Liver (tissue), 9 donors: ENCODE results near the gene GARNL3. TPM values are rescaled to one million over a fixed set of nuclear protein-coding genes. Genes with fewer than 3 reads are reported as not detected.

Source experiments
- DNase-seq: peaks from one replicate; pipeline ENCODE4 v3.0.0-alpha.2; 2017; ENCODE audit warnings: low spot score
- H3K27ac ChIP-seq, 2 donors: one replicate each; pipeline ENCODE4 v1.7.0; 2013; ENCODE audit warnings: inconsistent platforms in 2 of 2, low read length in 2 of 2, control low read depth in 1 of 2, low read depth in 1 of 2, mild to moderate bottlenecking in 1 of 2
- H3K27me3 ChIP-seq, 4 donors: one replicate each; pipeline versions ENCODE4 v1.6.1 to v1.7.0; 2013; ENCODE audit warnings: low read length in 3 of 4, inconsistent platforms in 1 of 4, mild to moderate bottlenecking in 1 of 4, moderate library complexity in 1 of 4; ENCODE audit not compliant: control insufficient read depth in 4 of 4, insufficient read depth in 4 of 4
- H3K36me3 ChIP-seq, 4 donors: one replicate each; pipeline versions ENCODE4 v1.6.1 to v1.7.0; 2013; ENCODE audit warnings: low read length in 3 of 4, mild to moderate bottlenecking in 3 of 4, low read depth in 1 of 4, moderate library complexity in 1 of 4; ENCODE audit not compliant: control insufficient read depth in 4 of 4, insufficient read depth in 3 of 4
- H3K4me1 ChIP-seq, 4 donors: one replicate each; pipeline versions ENCODE4 v1.6.1 to v1.7.0; 2013; ENCODE audit warnings: low read length in 3 of 4, mild to moderate bottlenecking in 3 of 4, moderate library complexity in 1 of 4; ENCODE audit not compliant: control insufficient read depth in 4 of 4, insufficient read depth in 4 of 4
- H3K4me3 ChIP-seq, 3 donors: one replicate each; pipeline versions ENCODE4 v1.6.1 to v1.7.0; 2013; ENCODE audit warnings: low read length in 3 of 3, control low read depth in 1 of 3, low read depth in 1 of 3, mild to moderate bottlenecking in 1 of 3
- H3K9ac ChIP-seq, 2 donors: one replicate each; pipeline ENCODE4 v1.7.0; 2013; ENCODE audit warnings: low read length in 2 of 2, mild to moderate bottlenecking in 2 of 2, moderate library complexity in 2 of 2, control low read depth in 1 of 2, low read depth in 1 of 2
- H3K9me3 ChIP-seq, 4 donors: one replicate each; pipeline versions ENCODE4 v1.6.1 to v1.7.0; 2013; ENCODE audit warnings: low read length in 3 of 4; ENCODE audit not compliant: control insufficient read depth in 4 of 4
- EGR1 ChIP-seq, 2 donors: IDR thresholded peaks; 2 replicates each; pipeline ENCODE4 v1.6.1; 2016 to 2018; ENCODE audit warnings: antibody characterized with exemption in 2 of 2, low read depth in 2 of 2
- FOXA1 ChIP-seq: IDR thresholded peaks from 2 replicates; pipeline ENCODE4 v1.6.1; 2016; ENCODE audit warnings: antibody characterized with exemption
- FOXA2 ChIP-seq: IDR thresholded peaks from 2 replicates; pipeline ENCODE4 v1.6.1; 2016; ENCODE audit warnings: antibody characterized with exemption
- GABPA ChIP-seq, 2 donors: IDR thresholded peaks in 1 of 2; conservative IDR thresholded peaks in 1 of 2; 2 replicates each; pipeline ENCODE4 v1.6.1; 2016; ENCODE audit warnings: antibody characterized with exemption in 2 of 2, mild to moderate bottlenecking in 1 of 2, moderate library complexity in 1 of 2
- HNF4A ChIP-seq, 2 donors: conservative IDR thresholded peaks; 2 replicates each; pipeline ENCODE4 v1.6.1; 2016; ENCODE audit warnings: antibody characterized with exemption in 2 of 2, mild to moderate bottlenecking in 2 of 2
- HNF4G ChIP-seq: IDR thresholded peaks from 2 replicates; pipeline ENCODE4 v1.6.1; 2016; ENCODE audit warnings: antibody characterized with exemption
- JUND ChIP-seq, 2 donors: IDR thresholded peaks; 2 replicates each; pipeline ENCODE4 v1.6.1; 2016; ENCODE audit warnings: antibody characterized with exemption in 2 of 2
- NR2F2 ChIP-seq: IDR thresholded peaks from 2 replicates; pipeline ENCODE4 v1.6.1; 2016; ENCODE audit warnings: antibody characterized with exemption
- RAD21 ChIP-seq, 2 donors: IDR thresholded peaks; 2 replicates each; pipeline ENCODE4 v1.6.1; 2016; ENCODE audit warnings: antibody characterized with exemption in 2 of 2, mild to moderate bottlenecking in 2 of 2
- RXRA ChIP-seq, 2 donors: IDR thresholded peaks; 2 replicates each; pipeline ENCODE4 v1.6.1; 2017 to 2018; ENCODE audit warnings: antibody characterized with exemption in 2 of 2, mild to moderate bottlenecking in 1 of 2
- SP1 ChIP-seq: IDR thresholded peaks from 2 replicates; pipeline ENCODE4 v1.6.1; 2018; ENCODE audit warnings: antibody characterized with exemption, mild to moderate bottlenecking
- TAF1 ChIP-seq: conservative IDR thresholded peaks from 2 replicates; pipeline ENCODE4 v1.6.1; 2016; ENCODE audit warnings: antibody characterized with exemption, mild to moderate bottlenecking
- YY1 ChIP-seq: IDR thresholded peaks from 2 replicates; pipeline ENCODE4 v1.6.1; 2016; ENCODE audit warnings: antibody characterized with exemption, mild to moderate bottlenecking
- WGBS: extraction: QIAGEN DNeasy Blood & Tissue Kit; methylation state at CpG from one replicate; pipeline ENCODE4 v1.1.7; 2013; 5-methylcytosine and 5-hydroxymethylcytosine counted together
- polyA plus RNA-seq, 2 donors: library from polyadenylated mRNA; stranded (reverse) in 1 of 2; unstranded in 1 of 2; fragments of 200-250 nt in 1 of 2; fragments of >200 nt in 1 of 2; fragmentation: Nextera tagmentation in 1 of 2; extraction: Ambion mirVana in 1 of 2; gene quantifications; one replicate each; pipeline versions ENCODE4 v1.2.1 to v1.2.3, GENCODE V29; 2013 to 2015
- total RNA-seq, 2 donors: library from RNA; depleted of rRNA; stranded (reverse); fragments of >200 nt; gene quantifications; one replicate each; pipeline ENCODE4 v1.2.3, GENCODE V29; 2014
- TF ChIP-seq, protein P1 (sequence below): fragments of 150-350 bp; IDR thresholded peaks from 2 replicates; pipeline ENCODE4 v1.5.1; 2017; ENCODE audit warnings: improper control_type of control experiment, low read depth, low read length; ENCODE audit not compliant: missing input control
- TF ChIP-seq, protein P2 (sequence below): IDR thresholded peaks from 2 replicates; pipeline ENCODE4 v1.6.1; 2016; ENCODE audit warnings: antibody characterized with exemption
- TF ChIP-seq, protein P3 (sequence below): IDR thresholded peaks from 2 replicates; pipeline ENCODE4 v1.6.1; 2016; ENCODE audit warnings: antibody characterized with exemption, mild to moderate bottlenecking
- TF ChIP-seq, protein P4 (sequence below): IDR thresholded peaks from 2 replicates; pipeline ENCODE4 v1.6.1; 2016; ENCODE audit warnings: antibody characterized with exemption
- TF ChIP-seq, protein P5 (sequence below): IDR thresholded peaks from 2 replicates; pipeline ENCODE4 v1.6.1; 2016; ENCODE audit warnings: antibody characterized with exemption
- donor health status: healthy.
- donor health status: healthy.
- donor health status: healthy.
- donor health status: healthy.
- donor health status: healthy.

The GARNL3 gene
- total and polyA plus RNA-seq, 4 donors = 0.89 to 6.7 (median 3.5) TPM

DNA sequence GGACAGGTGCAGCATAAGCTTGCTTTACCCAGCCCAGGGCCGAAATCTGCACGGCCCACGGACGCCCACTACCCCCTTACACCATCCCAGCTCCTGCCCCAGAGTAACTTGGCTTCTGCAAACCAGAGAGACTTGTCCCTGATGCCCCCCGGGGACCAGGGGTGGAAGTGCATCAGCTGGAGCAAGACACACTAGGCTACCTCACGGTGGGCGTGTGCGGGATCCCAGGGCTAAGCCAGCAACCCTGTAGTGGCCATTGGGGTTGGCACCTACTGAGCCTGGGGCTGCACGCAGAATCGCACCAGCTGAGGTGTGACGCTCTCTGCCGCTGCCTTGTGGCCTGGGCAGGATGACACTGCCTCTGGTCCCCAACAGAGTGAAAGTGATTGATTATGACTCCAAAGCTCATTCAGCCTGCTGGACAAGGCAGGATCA is 153.5 kb downstream of the GARNL3 start:
- Histone ChIP-seq H3K4me3 (no peak overlapping the region), H3K9ac (no peak overlapping the region), H3K27ac (no peak overlapping the region), H3K27me3 (no peaks in the 10 kb centered on the region), H3K4me1 (peaks cover 5 to 22% (median 17%) of the 10 kb centered on the region in 4 donors), H3K9me3 (no peaks in the 10 kb centered on the region), H3K36me3 (no peaks in the 10 kb centered on the region)
- TF ChIP-seq HNF4A (conservative IDR thresholded peaks at IDR 0.05) (peak in 1 of 2 donors; percentile 27), HNF4G (no peak), JUND (IDR thresholded peaks at IDR 0.05) (no peak), RAD21 (IDR thresholded peaks at IDR 0.05) (peak in 1 of 2 donors; percentile 63), YY1 (no peak), GABPA (IDR thresholded peaks at IDR 0.05 in 1 of 2, conservative IDR thresholded peaks at IDR 0.05 in 1 of 2) (no peak), RXRA (IDR thresholded peaks at IDR 0.05) (no peak), TAF1 (no peak), NR2F2 (no peak), EGR1 (IDR thresholded peaks at IDR 0.05; ENCODE audit: low read depth in 2 of 2) (no peak), FOXA1 (no peak), SP1 (no peak), FOXA2 (no peak)
- TF ChIP-seq, protein P1, sequence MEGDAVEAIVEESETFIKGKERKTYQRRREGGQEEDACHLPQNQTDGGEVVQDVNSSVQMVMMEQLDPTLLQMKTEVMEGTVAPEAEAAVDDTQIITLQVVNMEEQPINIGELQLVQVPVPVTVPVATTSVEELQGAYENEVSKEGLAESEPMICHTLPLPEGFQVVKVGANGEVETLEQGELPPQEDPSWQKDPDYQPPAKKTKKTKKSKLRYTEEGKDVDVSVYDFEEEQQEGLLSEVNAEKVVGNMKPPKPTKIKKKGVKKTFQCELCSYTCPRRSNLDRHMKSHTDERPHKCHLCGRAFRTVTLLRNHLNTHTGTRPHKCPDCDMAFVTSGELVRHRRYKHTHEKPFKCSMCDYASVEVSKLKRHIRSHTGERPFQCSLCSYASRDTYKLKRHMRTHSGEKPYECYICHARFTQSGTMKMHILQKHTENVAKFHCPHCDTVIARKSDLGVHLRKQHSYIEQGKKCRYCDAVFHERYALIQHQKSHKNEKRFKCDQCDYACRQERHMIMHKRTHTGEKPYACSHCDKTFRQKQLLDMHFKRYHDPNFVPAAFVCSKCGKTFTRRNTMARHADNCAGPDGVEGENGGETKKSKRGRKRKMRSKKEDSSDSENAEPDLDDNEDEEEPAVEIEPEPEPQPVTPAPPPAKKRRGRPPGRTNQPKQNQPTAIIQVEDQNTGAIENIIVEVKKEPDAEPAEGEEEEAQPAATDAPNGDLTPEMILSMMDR = peak; percentile 7
- TF ChIP-seq, protein P2, sequence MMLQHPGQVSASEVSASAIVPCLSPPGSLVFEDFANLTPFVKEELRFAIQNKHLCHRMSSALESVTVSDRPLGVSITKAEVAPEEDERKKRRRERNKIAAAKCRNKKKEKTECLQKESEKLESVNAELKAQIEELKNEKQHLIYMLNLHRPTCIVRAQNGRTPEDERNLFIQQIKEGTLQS = no peak
- TF ChIP-seq, protein P3, sequence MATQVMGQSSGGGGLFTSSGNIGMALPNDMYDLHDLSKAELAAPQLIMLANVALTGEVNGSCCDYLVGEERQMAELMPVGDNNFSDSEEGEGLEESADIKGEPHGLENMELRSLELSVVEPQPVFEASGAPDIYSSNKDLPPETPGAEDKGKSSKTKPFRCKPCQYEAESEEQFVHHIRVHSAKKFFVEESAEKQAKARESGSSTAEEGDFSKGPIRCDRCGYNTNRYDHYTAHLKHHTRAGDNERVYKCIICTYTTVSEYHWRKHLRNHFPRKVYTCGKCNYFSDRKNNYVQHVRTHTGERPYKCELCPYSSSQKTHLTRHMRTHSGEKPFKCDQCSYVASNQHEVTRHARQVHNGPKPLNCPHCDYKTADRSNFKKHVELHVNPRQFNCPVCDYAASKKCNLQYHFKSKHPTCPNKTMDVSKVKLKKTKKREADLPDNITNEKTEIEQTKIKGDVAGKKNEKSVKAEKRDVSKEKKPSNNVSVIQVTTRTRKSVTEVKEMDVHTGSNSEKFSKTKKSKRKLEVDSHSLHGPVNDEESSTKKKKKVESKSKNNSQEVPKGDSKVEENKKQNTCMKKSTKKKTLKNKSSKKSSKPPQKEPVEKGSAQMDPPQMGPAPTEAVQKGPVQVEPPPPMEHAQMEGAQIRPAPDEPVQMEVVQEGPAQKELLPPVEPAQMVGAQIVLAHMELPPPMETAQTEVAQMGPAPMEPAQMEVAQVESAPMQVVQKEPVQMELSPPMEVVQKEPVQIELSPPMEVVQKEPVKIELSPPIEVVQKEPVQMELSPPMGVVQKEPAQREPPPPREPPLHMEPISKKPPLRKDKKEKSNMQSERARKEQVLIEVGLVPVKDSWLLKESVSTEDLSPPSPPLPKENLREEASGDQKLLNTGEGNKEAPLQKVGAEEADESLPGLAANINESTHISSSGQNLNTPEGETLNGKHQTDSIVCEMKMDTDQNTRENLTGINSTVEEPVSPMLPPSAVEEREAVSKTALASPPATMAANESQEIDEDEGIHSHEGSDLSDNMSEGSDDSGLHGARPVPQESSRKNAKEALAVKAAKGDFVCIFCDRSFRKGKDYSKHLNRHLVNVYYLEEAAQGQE = no peak
- WGBS = 76% methylated on average over 12 of the region's 12 CpGs
- no peak for DNase-seq

DNA sequence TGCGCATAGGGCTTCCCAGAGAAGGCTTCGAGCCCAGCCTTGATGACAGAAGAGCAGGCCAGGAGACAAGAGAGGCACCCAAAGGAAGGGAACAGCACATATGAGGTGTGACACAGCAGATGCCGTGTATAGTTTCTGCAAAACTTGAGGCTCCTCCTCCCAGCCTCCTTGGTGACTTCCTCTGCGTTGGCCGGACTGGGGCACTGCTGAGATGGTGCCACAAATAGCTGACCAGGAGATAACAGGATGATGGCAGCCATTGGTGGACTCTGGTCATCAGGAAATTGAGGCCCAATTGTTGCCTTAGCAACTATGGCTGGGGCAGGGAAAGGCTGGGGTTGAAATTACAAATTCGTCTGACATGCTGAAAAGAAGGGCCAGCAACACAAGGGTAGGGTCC is 154.8 kb downstream of the GARNL3 start:
- no peak overlapping the region for H3K27ac ChIP-seq
- H3K27me3 ChIP-seq = no peaks in the 10 kb centered on the region
- H3K9ac ChIP-seq = no peak overlapping the region
- H3K9me3 ChIP-seq = no peaks in the 10 kb centered on the region
- 88% methylated on average over 6 of the region's 6 CpGs for WGBS
- no peak overlapping the region for H3K4me3 ChIP-seq
- peaks cover 5 to 28% (median 22%) of the 10 kb centered on the region in 4 donors for H3K4me1 ChIP-seq
- H3K36me3 ChIP-seq = no peaks in the 10 kb centered on the region
- no peak for DNase-seq
- TF ChIP-seq SP1 = no peak
- TF ChIP-seq JUND (IDR thresholded peaks at IDR 0.05) = no peak
- TF ChIP-seq, protein P3 = no peak
- no peak for TF ChIP-seq RXRA (IDR thresholded peaks at IDR 0.05)
- TF ChIP-seq HNF4G = no peak
- TF ChIP-seq GABPA (IDR thresholded peaks at IDR 0.05 in 1 of 2, conservative IDR thresholded peaks at IDR 0.05 in 1 of 2) = no peak
- TF ChIP-seq, protein P4, sequence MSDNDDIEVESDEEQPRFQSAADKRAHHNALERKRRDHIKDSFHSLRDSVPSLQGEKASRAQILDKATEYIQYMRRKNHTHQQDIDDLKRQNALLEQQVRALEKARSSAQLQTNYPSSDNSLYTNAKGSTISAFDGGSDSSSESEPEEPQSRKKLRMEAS = no peak
- TF ChIP-seq FOXA1 = no peak
- no peak for TF ChIP-seq HNF4A (conservative IDR thresholded peaks at IDR 0.05)
- TF ChIP-seq, protein P5, sequence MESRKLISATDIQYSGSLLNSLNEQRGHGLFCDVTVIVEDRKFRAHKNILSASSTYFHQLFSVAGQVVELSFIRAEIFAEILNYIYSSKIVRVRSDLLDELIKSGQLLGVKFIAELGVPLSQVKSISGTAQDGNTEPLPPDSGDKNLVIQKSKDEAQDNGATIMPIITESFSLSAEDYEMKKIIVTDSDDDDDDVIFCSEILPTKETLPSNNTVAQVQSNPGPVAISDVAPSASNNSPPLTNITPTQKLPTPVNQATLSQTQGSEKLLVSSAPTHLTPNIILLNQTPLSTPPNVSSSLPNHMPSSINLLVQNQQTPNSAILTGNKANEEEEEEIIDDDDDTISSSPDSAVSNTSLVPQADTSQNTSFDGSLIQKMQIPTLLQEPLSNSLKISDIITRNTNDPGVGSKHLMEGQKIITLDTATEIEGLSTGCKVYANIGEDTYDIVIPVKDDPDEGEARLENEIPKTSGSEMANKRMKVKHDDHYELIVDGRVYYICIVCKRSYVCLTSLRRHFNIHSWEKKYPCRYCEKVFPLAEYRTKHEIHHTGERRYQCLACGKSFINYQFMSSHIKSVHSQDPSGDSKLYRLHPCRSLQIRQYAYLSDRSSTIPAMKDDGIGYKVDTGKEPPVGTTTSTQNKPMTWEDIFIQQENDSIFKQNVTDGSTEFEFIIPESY = no peak
- no peak for TF ChIP-seq YY1
- TF ChIP-seq, protein P2 = no peak
- no peak for TF ChIP-seq FOXA2
